ENCODE data around the gene ADA. TPM values are rescaled to one million over a fixed set of nuclear protein-coding genes. Genes with fewer than 3 reads are reported as not detected.

Gene ADA
- total RNA-seq, 1 donor from 2014 or later = 7.7 TPM

DNA sequence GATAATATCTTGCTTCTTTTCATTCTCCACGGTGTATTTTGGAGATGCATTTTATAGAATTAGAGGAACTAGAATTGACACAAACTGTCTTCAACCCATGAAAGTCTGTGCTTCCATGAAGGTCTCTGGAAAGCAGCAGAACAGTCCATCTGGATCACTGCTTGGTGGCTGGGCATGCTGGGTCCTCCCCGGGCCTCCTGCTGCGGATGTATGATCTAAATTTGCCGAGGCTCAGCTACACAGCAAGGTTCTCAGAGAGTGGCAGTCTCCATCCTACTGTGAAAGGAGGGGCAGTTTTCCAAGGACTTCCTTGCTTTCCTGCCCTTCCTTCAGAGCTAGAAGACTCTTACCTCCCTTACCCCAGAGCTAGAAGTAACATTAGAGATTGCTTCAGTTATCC is 54.0 kb downstream of the ADA start:
- peak overlapping the region; percentile 77 for H3K27ac ChIP-seq
- DNase-seq (no peak), ATAC-seq (no peak)
- no peaks in the 10 kb centered on the region for H3K9me3 ChIP-seq
- H3K4me3 ChIP-seq = no peak overlapping the region
- TF ChIP-seq CTCF (IDR thresholded peaks at IDR 0.05) = no peak
- intact Hi-C loops (cut with DNase I) = no loop called here
- H3K36me3 ChIP-seq = peaks cover 1% of the 10 kb centered on the region
- H3K4me1 ChIP-seq = peaks cover 77% of the 10 kb centered on the region
- no peaks in the 10 kb centered on the region for H3K27me3 ChIP-seq (ENCODE audit: low read depth)

DNA sequence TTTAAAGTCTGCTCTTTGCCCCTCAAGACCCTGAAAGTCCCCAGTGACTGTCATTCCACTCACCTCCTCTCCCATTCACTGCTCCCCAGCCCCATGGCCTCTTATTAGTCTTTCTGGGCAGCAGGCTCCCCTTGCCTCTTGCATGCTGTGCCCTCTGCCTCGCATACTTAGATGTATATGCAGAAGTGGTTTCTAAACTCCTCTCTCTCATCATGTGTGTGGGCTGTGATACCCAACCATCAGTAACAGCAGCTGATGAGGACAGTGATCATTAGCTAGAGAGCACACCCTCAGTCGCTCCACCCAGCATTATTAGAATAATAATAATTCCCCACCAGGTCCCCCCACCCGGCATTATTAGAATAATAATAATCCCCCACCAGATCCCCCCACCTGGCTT is 54.6 kb downstream of the ADA start:
- no peak for DNase-seq
- no peak overlapping the region for H3K4me3 ChIP-seq
- TF ChIP-seq CTCF (IDR thresholded peaks at IDR 0.05) = no peak
- H3K27me3 ChIP-seq (ENCODE audit: low read depth) = no peaks in the 10 kb centered on the region
- H3K36me3 ChIP-seq = peaks cover 8% of the 10 kb centered on the region
- intact Hi-C loops (cut with DNase I) = no loop called here
- H3K27ac ChIP-seq = peak overlapping the region; percentile 77
- no peak for ATAC-seq
- peaks cover 71% of the 10 kb centered on the region for H3K4me1 ChIP-seq
- no peaks in the 10 kb centered on the region for H3K9me3 ChIP-seq

DNA sequence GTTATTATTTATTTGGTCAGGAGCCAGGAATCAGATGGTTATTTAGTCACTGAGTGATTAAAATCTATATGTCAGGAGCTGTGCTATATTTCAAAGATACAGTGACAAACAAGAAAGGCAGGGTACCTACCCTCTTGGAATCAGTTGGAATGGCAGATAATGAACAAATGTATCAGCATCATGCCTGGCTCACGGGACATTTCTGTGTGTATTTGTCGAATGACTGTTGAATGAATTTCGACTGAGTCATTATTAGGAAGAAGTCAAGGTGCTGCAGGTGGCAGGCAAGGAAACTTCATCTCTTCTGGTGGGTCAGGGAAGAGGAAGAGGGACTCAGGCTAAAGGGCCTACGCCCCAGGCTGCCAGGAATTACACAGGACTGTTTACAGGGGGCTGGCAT is 55.5 kb downstream of the ADA start:
- H3K27ac ChIP-seq = peak overlapping the region; percentile 5
- H3K9me3 ChIP-seq = no peaks in the 10 kb centered on the region
- intact Hi-C loops (cut with DNase I) = no loop called here
- no peak overlapping the region for H3K4me3 ChIP-seq
- H3K27me3 ChIP-seq (ENCODE audit: low read depth) = no peaks in the 10 kb centered on the region
- no peak for TF ChIP-seq CTCF (IDR thresholded peaks at IDR 0.05)
- DNase-seq (no peak), ATAC-seq (no peak)
- peaks cover 62% of the 10 kb centered on the region for H3K4me1 ChIP-seq
- H3K36me3 ChIP-seq = peaks cover 16% of the 10 kb centered on the region

GRCh38 chr20:44594730-44595129 is 56.8 kb downstream of the ADA start:
- Histone ChIP-seq H3K27ac (peak overlapping the region; percentile 38), H3K27me3 (ENCODE audit: low read depth) (no peaks in the 10 kb centered on the region), H3K36me3 (peaks cover 28% of the 10 kb centered on the region), H3K4me3 (no peak overlapping the region), H3K9me3 (no peaks in the 10 kb centered on the region), H3K4me1 (peaks cover 49% of the 10 kb centered on the region)
- no peak for ATAC-seq
- no peak for DNase-seq
- intact Hi-C loops (cut with DNase I) = no loop called here
- TF ChIP-seq CTCF (IDR thresholded peaks at IDR 0.05) = no peak

- no peak for TF ChIP-seq CTCF (IDR thresholded peaks at IDR 0.05)
- H3K27ac ChIP-seq = peak overlapping the region; percentile 2
- no peak overlapping the region for H3K4me3 ChIP-seq
- peaks cover 31% of the 10 kb centered on the region for H3K36me3 ChIP-seq
- ATAC-seq (no peak), DNase-seq (no peak)
- H3K27me3 ChIP-seq (ENCODE audit: low read depth) = no peaks in the 10 kb centered on the region
- intact Hi-C loops (cut with DNase I) = no loop called here
- peaks cover 40% of the 10 kb centered on the region for H3K4me1 ChIP-seq
- no peaks in the 10 kb centered on the region for H3K9me3 ChIP-seq
These were observed 57.7 kb downstream of the ADA start for GRCh38 chr20:44593751-44594150.

GRCh38 chr20:44592366-44592765 is 59.1 kb downstream of the ADA start:
- intact Hi-C loops (cut with DNase I) = no loop called here
- peaks cover 28% of the 10 kb centered on the region for H3K4me1 ChIP-seq
- H3K4me3 ChIP-seq = no peak overlapping the region
- DNase-seq (no peak), ATAC-seq (no peak)
- H3K27me3 ChIP-seq (ENCODE audit: low read depth) = no peaks in the 10 kb centered on the region
- H3K9me3 ChIP-seq = no peaks in the 10 kb centered on the region
- H3K27ac ChIP-seq = no peak overlapping the region
- no peak for TF ChIP-seq CTCF (IDR thresholded peaks at IDR 0.05)
- H3K36me3 ChIP-seq = peaks cover 31% of the 10 kb centered on the region

All from lower lobe of right lung (tissue), 2 donors.